A549 (cell line): ENCODE results near the gene GALNT12.

ENCODE experiments used
- CEBPB ChIP-seq, 2 experiments: fragments of >200 bp in 1 of 2; sonication (Bioruptor Twin) in 1 of 2; formaldehyde crosslinking in 1 of 2; IDR thresholded peaks; 2 replicates each; pipeline ENCODE4 v1.6.1; 2012 to 2016
- EHMT2 ChIP-seq: fragments of 200-600 bp; sonication (generic); IDR thresholded peaks from 2 replicates; pipeline ENCODE4 v1.6.1; 2016; ENCODE audit warnings: antibody characterized with exemption, low read depth, mild to moderate bottlenecking, moderate library complexity
- EP300 ChIP-seq, 2 experiments: fragments of >200 bp; sonication (Bioruptor Twin); formaldehyde crosslinking; IDR thresholded peaks; 2 replicates in 1 of 2; 3 replicates in 1 of 2; pipeline ENCODE4 v1.6.1; 2016 to 2017
- GATA3 ChIP-seq: IDR thresholded peaks from 2 replicates; pipeline ENCODE4 v1.6.1; 2012; ENCODE audit warnings: borderline replicate concordance
- KDM1A ChIP-seq: fragments of 200-600 bp; sonication (generic); IDR thresholded peaks from 2 replicates; pipeline ENCODE4 v1.6.1; 2016; ENCODE audit warnings: low read depth, mild to moderate bottlenecking
- MYC ChIP-seq: IDR thresholded peaks from 2 replicates; pipeline ENCODE4 v1.6.1; 2012; ENCODE audit warnings: mild to moderate bottlenecking, inconsistent platforms, low read length, improper control_type of control experiment, borderline replicate concordance
- PHF8 ChIP-seq: fragments of 200-600 bp; sonication (generic); IDR thresholded peaks from 2 replicates; pipeline ENCODE4 v1.6.1; 2016; ENCODE audit warnings: low read depth, mild to moderate bottlenecking, antibody characterized with exemption, moderate library complexity, borderline replicate concordance
- POLR2A ChIP-seq: IDR thresholded peaks from 2 replicates; pipeline ENCODE4 v1.6.1; 2012; ENCODE audit warnings: mild to moderate bottlenecking, low read length
- RNF2 ChIP-seq: fragments of 200-600 bp; sonication (generic); IDR thresholded peaks from 2 replicates; pipeline ENCODE4 v1.6.1; 2016; ENCODE audit warnings: low read depth, mild to moderate bottlenecking, antibody characterized with exemption, moderate library complexity, borderline replicate concordance
- SMC3 ChIP-seq: fragments of >200 bp; sonication (Bioruptor Twin); formaldehyde crosslinking; IDR thresholded peaks from 3 replicates; pipeline ENCODE4 v1.6.1; 2018; ENCODE audit warnings: inconsistent platforms
- TF ChIP-seq, protein P1 (sequence below): fragments of >200 bp; sonication (Bioruptor Twin); formaldehyde crosslinking; IDR thresholded peaks from 3 replicates; pipeline ENCODE4 v1.5.1; 2016
- TF ChIP-seq, protein P2 (sequence below): fragments of 450-650 bp; IDR thresholded peaks from 2 replicates; pipeline ENCODE4 v1.6.1; 2014; ENCODE audit warnings: antibody characterized with exemption

DNA sequence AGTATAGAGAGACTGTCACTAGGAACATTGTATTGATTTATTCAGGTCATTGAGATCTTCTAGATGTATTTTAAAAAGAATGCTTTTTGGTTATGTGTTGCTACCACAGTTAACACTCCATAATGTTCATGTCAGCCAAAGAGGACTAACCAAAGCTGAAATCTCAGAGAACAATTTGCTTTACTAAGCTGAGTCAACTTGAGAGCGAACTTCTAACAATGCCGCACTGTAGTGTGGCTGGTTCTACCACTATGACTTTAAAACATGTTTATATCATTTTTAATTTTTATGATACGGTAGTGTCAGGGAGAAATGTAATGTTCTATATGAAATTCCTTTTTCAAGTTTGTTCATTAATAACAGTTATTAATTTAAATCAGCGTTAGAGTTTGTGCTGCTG lies 42.1 kb downstream of the GALNT12 start:
- TF ChIP-seq, protein P1, sequence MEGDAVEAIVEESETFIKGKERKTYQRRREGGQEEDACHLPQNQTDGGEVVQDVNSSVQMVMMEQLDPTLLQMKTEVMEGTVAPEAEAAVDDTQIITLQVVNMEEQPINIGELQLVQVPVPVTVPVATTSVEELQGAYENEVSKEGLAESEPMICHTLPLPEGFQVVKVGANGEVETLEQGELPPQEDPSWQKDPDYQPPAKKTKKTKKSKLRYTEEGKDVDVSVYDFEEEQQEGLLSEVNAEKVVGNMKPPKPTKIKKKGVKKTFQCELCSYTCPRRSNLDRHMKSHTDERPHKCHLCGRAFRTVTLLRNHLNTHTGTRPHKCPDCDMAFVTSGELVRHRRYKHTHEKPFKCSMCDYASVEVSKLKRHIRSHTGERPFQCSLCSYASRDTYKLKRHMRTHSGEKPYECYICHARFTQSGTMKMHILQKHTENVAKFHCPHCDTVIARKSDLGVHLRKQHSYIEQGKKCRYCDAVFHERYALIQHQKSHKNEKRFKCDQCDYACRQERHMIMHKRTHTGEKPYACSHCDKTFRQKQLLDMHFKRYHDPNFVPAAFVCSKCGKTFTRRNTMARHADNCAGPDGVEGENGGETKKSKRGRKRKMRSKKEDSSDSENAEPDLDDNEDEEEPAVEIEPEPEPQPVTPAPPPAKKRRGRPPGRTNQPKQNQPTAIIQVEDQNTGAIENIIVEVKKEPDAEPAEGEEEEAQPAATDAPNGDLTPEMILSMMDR = no peak
- TF ChIP-seq POLR2A (no peak), CEBPB (IDR thresholded peaks at IDR 0.05) (no peak), EP300 (IDR thresholded peaks at IDR 0.05) (no peak), PHF8 (no peak), KDM1A (no peak), SMC3 (no peak), MYC (no peak), EHMT2 (no peak), GATA3 (no peak), RNF2 (no peak)
- TF ChIP-seq, protein P2, sequence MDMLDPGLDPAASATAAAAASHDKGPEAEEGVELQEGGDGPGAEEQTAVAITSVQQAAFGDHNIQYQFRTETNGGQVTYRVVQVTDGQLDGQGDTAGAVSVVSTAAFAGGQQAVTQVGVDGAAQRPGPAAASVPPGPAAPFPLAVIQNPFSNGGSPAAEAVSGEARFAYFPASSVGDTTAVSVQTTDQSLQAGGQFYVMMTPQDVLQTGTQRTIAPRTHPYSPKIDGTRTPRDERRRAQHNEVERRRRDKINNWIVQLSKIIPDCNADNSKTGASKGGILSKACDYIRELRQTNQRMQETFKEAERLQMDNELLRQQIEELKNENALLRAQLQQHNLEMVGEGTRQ = no peak
